HEK293 (cell line): ENCODE data around the gene SLC44A1.

ENCODE experiments used
- FEZF1 ChIP-seq: fragments of 450-650 bp; formaldehyde crosslinking; IDR thresholded peaks from 2 replicates; pipeline ENCODE4 v1.5.1; 2016; ENCODE audit warnings: missing biosample characterization, missing genetic modification characterization
- GLI4 ChIP-seq: fragments of 450-650 bp; formaldehyde crosslinking; IDR thresholded peaks from 2 replicates; pipeline ENCODE4 v1.5.1; 2016; ENCODE audit warnings: missing biosample characterization, missing genetic modification characterization
- HOXA7 ChIP-seq: sonication (generic); formaldehyde crosslinking; IDR thresholded peaks from 2 replicates; pipeline ENCODE4 v1.8.1; 2022; ENCODE audit warnings: missing genetic modification reagents, borderline replicate concordance
- MYNN ChIP-seq: fragments of 450-650 bp; formaldehyde crosslinking; IDR thresholded peaks from 2 replicates; pipeline ENCODE4 v1.5.1; 2016; ENCODE audit warnings: missing biosample characterization, missing genetic modification characterization, borderline replicate concordance
- SETDB1 ChIP-seq: IDR thresholded peaks from one replicate; pipeline ENCODE4 v1.6.1; 2017; ENCODE audit warnings: mild to moderate bottlenecking, low read length, moderate library complexity, mixed read lengths; ENCODE audit not compliant: insufficient read length
- TCF7L2 ChIP-seq: IDR thresholded peaks from 2 replicates; pipeline ENCODE4 v1.6.1; 2011; ENCODE audit warnings: low read depth, mild to moderate bottlenecking, inconsistent platforms, low read length, moderate library complexity, borderline replicate concordance
- ZBTB1 ChIP-seq: fragments of 450-650 bp; formaldehyde crosslinking; IDR thresholded peaks from 2 replicates; pipeline ENCODE4 v1.5.1; 2016; ENCODE audit warnings: missing biosample characterization, missing genetic modification characterization
- ZEB2 ChIP-seq: fragments of 450-650 bp; formaldehyde crosslinking; IDR thresholded peaks from 2 replicates; pipeline ENCODE4 v1.5.1; 2016; ENCODE audit warnings: missing biosample characterization, missing genetic modification characterization
- ZFP69B ChIP-seq: fragments of 450-650 bp; formaldehyde crosslinking; IDR thresholded peaks from 2 replicates; pipeline ENCODE4 v1.5.1; 2016; ENCODE audit warnings: missing biosample characterization, missing genetic modification characterization
- ZNF10 ChIP-seq: fragments of 450-650 bp; formaldehyde crosslinking; IDR thresholded peaks from 2 replicates; pipeline ENCODE4 v1.5.1; 2017; ENCODE audit warnings: missing biosample characterization, missing genetic modification characterization
- ZNF121 ChIP-seq: fragments of 450-650 bp; formaldehyde crosslinking; IDR thresholded peaks from 2 replicates; pipeline ENCODE4 v1.5.1; 2016; ENCODE audit warnings: missing biosample characterization, missing genetic modification characterization
- ZNF155 ChIP-seq: fragments of 450-650 bp; formaldehyde crosslinking; IDR thresholded peaks from 2 replicates; pipeline ENCODE4 v1.5.1; 2016; ENCODE audit warnings: missing biosample characterization, missing genetic modification characterization
- ZNF16 ChIP-seq: fragments of 450-650 bp; formaldehyde crosslinking; IDR thresholded peaks from 2 replicates; pipeline ENCODE4 v1.5.1; 2016; ENCODE audit warnings: low read depth, missing biosample characterization, missing genetic modification characterization
- ZNF169 ChIP-seq: fragments of 450-650 bp; formaldehyde crosslinking; IDR thresholded peaks from 2 replicates; pipeline ENCODE4 v1.5.1; 2016; ENCODE audit warnings: missing biosample characterization, missing genetic modification characterization
- ZNF174 ChIP-seq: fragments of 450-650 bp; formaldehyde crosslinking; IDR thresholded peaks from 2 replicates; pipeline ENCODE4 v1.5.0; 2017; ENCODE audit warnings: missing biosample characterization, mild to moderate bottlenecking, missing genetic modification characterization
- ZNF214 ChIP-seq: fragments of 450-650 bp; formaldehyde crosslinking; IDR thresholded peaks from 2 replicates; pipeline ENCODE4 v1.5.1; 2017; ENCODE audit warnings: missing biosample characterization, mild to moderate bottlenecking, missing genetic modification characterization, borderline replicate concordance
- ZNF239 ChIP-seq: fragments of 450-650 bp; formaldehyde crosslinking; IDR thresholded peaks from 2 replicates; pipeline ENCODE4 v1.5.1; 2016; ENCODE audit warnings: missing biosample characterization, missing genetic modification characterization
- ZNF350 ChIP-seq: fragments of 450-650 bp; formaldehyde crosslinking; IDR thresholded peaks from 2 replicates; pipeline ENCODE4 v1.5.0; 2017; ENCODE audit warnings: missing biosample characterization, mild to moderate bottlenecking, missing genetic modification characterization
- ZNF394 ChIP-seq: fragments of 450-650 bp; formaldehyde crosslinking; IDR thresholded peaks from 2 replicates; pipeline ENCODE4 v1.5.1; 2016; ENCODE audit warnings: missing biosample characterization, missing genetic modification characterization, mild to moderate bottlenecking, moderate library complexity, borderline replicate concordance
- ZNF433 ChIP-seq: fragments of 450-650 bp; formaldehyde crosslinking; IDR thresholded peaks from 2 replicates; pipeline ENCODE4 v1.5.1; 2016; ENCODE audit warnings: missing biosample characterization, missing genetic modification characterization, low read depth
- ZNF514 ChIP-seq: fragments of 450-650 bp; formaldehyde crosslinking; IDR thresholded peaks from 2 replicates; pipeline ENCODE4 v1.5.1; 2016; ENCODE audit warnings: missing biosample characterization, missing genetic modification characterization
- ZNF561 ChIP-seq: fragments of 450-650 bp; IDR thresholded peaks from 2 replicates; pipeline ENCODE4 v1.5.1; 2018; ENCODE audit warnings: missing biosample characterization, missing genetic modification characterization, borderline replicate concordance
- ZNF596 ChIP-seq: fragments of 450-650 bp; IDR thresholded peaks from 2 replicates; pipeline ENCODE4 v1.5.0; 2018; ENCODE audit warnings: missing biosample characterization, mild to moderate bottlenecking, missing genetic modification characterization, moderate library complexity
- ZNF621 ChIP-seq: fragments of 450-650 bp; formaldehyde crosslinking; IDR thresholded peaks from 2 replicates; pipeline ENCODE4 v1.5.1; 2017; ENCODE audit warnings: missing biosample characterization, missing genetic modification characterization
- ZNF664 ChIP-seq: fragments of 450-650 bp; formaldehyde crosslinking; IDR thresholded peaks from 2 replicates; pipeline ENCODE4 v1.5.1; 2016; ENCODE audit warnings: missing biosample characterization, missing genetic modification characterization
- ZNF677 ChIP-seq: fragments of 450-650 bp; IDR thresholded peaks from 2 replicates; pipeline ENCODE4 v1.5.0; 2018; ENCODE audit warnings: missing biosample characterization, mild to moderate bottlenecking, missing genetic modification characterization, moderate library complexity
- ZNF747 ChIP-seq: fragments of 450-650 bp; formaldehyde crosslinking; IDR thresholded peaks from 2 replicates; pipeline ENCODE4 v1.5.1; 2016; ENCODE audit warnings: missing biosample characterization, missing genetic modification characterization
- ZNF785 ChIP-seq: fragments of 450-650 bp; formaldehyde crosslinking; IDR thresholded peaks from 2 replicates; pipeline ENCODE4 v1.5.1; 2016; ENCODE audit warnings: missing biosample characterization, missing genetic modification characterization
- TF ChIP-seq, protein P1 (sequence below): fragments of 450-650 bp; formaldehyde crosslinking; IDR thresholded peaks from 2 replicates; pipeline ENCODE4 v1.5.1; 2016; ENCODE audit warnings: missing biosample characterization, missing genetic modification characterization
- TF ChIP-seq, protein P2 (sequence below): fragments of 450-650 bp; formaldehyde crosslinking; IDR thresholded peaks from 2 replicates; pipeline ENCODE4 v1.5.1; 2016; ENCODE audit warnings: missing biosample characterization, missing genetic modification characterization
- TF ChIP-seq, protein P3 (sequence below): fragments of 450-650 bp; IDR thresholded peaks from 2 replicates; pipeline ENCODE4 v1.5.1; 2018; ENCODE audit warnings: missing biosample characterization, mild to moderate bottlenecking, missing genetic modification characterization
- TF ChIP-seq, protein P4 (sequence below): fragments of 450-650 bp; formaldehyde crosslinking; IDR thresholded peaks from 2 replicates; pipeline ENCODE4 v1.5.1; 2016; ENCODE audit warnings: missing biosample characterization, missing genetic modification characterization
- TF ChIP-seq, protein P5 (sequence below): fragments of 450-650 bp; formaldehyde crosslinking; IDR thresholded peaks from 2 replicates; pipeline ENCODE4 v1.5.1; 2016; ENCODE audit warnings: missing biosample characterization, missing genetic modification characterization

SLC44A1 gene

DNA sequence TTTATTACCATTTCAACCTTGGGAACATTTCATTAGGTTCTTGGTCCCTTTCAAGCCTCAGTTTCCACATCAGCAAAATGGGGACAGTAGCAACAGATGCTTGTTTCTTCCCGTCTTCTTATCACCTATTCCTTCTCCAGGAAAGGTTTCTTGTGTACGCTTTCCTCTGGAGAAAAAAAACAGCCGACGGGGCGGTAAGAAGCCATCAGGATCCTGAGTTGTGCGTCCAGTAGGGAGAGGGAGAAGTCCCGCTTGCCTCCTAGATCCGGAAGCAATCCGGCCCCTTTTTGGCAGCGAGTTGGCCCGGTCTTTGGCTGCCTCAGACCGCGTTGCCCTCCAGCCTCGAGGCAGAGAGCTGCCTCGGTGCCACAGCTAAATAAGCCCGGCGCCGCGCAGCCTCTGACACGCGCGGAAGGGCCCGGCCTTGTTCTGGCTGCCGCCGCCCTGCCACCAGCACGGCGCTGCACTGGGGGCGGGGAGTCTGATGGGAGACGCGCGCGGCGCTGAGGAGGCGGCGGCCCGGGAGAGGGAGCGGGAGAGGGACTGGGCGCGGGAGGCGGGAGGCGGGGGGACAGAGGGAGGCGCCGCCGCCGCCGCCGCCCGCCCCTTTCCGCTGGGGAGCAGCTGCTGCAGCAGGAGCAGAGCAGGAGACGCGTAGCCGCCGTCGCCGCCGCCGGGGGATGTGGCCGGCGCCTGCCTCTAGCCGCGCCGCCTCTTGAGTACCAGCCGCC is at the start of gene SLC44A1 (continued):
- no peak for TF ChIP-seq ZNF169 (tag by site-specific recombination)
- peak; percentile 77 for TF ChIP-seq ZNF394 (tag by site-specific recombination)
- no peak for TF ChIP-seq ZNF664 (tag by site-specific recombination)
- TF ChIP-seq ZNF121 (tag by site-specific recombination) = 0 out of 2 replicates have a peak, but pooled peaks have one; percentile 59
- 0 out of 2 replicates have a peak, but pooled peaks have one; percentile 27 for TF ChIP-seq ZBTB1 (tag by site-specific recombination)
- TF ChIP-seq ZNF785 (tag by site-specific recombination) = no peak
- TF ChIP-seq ZNF214 (tag by site-specific recombination) = no peak
- TF ChIP-seq ZNF514 = no peak
- TF ChIP-seq HOXA7 (CRISPR knock-in tag) = no peak
- no peak for TF ChIP-seq ZNF621 (tag by site-specific recombination)
- 0 out of 2 replicates have a peak, but pooled peaks have one; percentile 81 for TF ChIP-seq GLI4 (tag by site-specific recombination)
- peak; percentile 68; the same call in 1 of the 2 replicates for TF ChIP-seq MYNN (tag by site-specific recombination)
- TF ChIP-seq SETDB1 = no peak
- no peak for TF ChIP-seq ZNF155
- TF ChIP-seq ZNF677 (tag by site-specific recombination) = no peak
- no peak for TF ChIP-seq ZNF174
- no peak for TF ChIP-seq ZNF433 (tag by site-specific recombination)
- TF ChIP-seq, protein P1, sequence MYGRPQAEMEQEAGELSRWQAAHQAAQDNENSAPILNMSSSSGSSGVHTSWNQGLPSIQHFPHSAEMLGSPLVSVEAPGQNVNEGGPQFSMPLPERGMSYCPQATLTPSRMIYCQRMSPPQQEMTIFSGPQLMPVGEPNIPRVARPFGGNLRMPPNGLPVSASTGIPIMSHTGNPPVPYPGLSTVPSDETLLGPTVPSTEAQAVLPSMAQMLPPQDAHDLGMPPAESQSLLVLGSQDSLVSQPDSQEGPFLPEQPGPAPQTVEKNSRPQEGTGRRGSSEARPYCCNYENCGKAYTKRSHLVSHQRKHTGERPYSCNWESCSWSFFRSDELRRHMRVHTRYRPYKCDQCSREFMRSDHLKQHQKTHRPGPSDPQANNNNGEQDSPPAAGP (tag by site-specific recombination) = peak; percentile 97
- TF ChIP-seq ZNF10 (tag by site-specific recombination) = peak; percentile 59; the same call in 1 of the 2 replicates
- peak; percentile 74 for TF ChIP-seq ZEB2
- TF ChIP-seq ZNF16 = no peak
- TF ChIP-seq ZNF596 (tag by site-specific recombination) = peak; percentile 75
- peak; percentile 73 for TF ChIP-seq FEZF1 (tag by site-specific recombination)
- no peak for TF ChIP-seq TCF7L2
- TF ChIP-seq ZNF561 = peak; percentile 97
- TF ChIP-seq ZNF239 (tag by site-specific recombination) = 0 out of 2 replicates have a peak, but pooled peaks have one; percentile 53
- TF ChIP-seq, protein P2, sequence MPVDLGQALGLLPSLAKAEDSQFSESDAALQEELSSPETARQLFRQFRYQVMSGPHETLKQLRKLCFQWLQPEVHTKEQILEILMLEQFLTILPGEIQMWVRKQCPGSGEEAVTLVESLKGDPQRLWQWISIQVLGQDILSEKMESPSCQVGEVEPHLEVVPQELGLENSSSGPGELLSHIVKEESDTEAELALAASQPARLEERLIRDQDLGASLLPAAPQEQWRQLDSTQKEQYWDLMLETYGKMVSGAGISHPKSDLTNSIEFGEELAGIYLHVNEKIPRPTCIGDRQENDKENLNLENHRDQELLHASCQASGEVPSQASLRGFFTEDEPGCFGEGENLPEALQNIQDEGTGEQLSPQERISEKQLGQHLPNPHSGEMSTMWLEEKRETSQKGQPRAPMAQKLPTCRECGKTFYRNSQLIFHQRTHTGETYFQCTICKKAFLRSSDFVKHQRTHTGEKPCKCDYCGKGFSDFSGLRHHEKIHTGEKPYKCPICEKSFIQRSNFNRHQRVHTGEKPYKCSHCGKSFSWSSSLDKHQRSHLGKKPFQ (tag by site-specific recombination) = 0 out of 2 replicates have a peak, but pooled peaks have one; percentile 29
- TF ChIP-seq, protein P3, sequence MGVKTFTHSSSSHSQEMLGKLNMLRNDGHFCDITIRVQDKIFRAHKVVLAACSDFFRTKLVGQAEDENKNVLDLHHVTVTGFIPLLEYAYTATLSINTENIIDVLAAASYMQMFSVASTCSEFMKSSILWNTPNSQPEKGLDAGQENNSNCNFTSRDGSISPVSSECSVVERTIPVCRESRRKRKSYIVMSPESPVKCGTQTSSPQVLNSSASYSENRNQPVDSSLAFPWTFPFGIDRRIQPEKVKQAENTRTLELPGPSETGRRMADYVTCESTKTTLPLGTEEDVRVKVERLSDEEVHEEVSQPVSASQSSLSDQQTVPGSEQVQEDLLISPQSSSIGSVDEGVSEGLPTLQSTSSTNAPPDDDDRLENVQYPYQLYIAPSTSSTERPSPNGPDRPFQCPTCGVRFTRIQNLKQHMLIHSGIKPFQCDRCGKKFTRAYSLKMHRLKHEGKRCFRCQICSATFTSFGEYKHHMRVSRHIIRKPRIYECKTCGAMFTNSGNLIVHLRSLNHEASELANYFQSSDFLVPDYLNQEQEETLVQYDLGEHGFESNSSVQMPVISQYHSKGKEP (tag by site-specific recombination) = peak; percentile 71; the same call in 1 of the 2 replicates
- TF ChIP-seq ZNF350 (tag by site-specific recombination) = no peak
- TF ChIP-seq ZNF747 (tag by site-specific recombination) = no peak
- peak; percentile 82; the same call in 1 of the 2 replicates for TF ChIP-seq ZFP69B
- TF ChIP-seq, protein P4, sequence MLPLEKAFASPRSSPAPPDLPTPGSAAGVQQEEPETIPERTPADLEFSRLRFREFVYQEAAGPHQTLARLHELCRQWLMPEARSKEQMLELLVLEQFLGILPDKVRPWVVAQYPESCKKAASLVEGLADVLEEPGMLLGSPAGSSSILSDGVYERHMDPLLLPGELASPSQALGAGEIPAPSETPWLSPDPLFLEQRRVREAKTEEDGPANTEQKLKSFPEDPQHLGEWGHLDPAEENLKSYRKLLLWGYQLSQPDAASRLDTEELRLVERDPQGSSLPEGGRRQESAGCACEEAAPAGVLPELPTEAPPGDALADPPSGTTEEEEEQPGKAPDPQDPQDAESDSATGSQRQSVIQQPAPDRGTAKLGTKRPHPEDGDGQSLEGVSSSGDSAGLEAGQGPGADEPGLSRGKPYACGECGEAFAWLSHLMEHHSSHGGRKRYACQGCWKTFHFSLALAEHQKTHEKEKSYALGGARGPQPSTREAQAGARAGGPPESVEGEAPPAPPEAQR (tag by site-specific recombination) = 0 out of 2 replicates have a peak, but pooled peaks have one; percentile 42
- TF ChIP-seq, protein P5, sequence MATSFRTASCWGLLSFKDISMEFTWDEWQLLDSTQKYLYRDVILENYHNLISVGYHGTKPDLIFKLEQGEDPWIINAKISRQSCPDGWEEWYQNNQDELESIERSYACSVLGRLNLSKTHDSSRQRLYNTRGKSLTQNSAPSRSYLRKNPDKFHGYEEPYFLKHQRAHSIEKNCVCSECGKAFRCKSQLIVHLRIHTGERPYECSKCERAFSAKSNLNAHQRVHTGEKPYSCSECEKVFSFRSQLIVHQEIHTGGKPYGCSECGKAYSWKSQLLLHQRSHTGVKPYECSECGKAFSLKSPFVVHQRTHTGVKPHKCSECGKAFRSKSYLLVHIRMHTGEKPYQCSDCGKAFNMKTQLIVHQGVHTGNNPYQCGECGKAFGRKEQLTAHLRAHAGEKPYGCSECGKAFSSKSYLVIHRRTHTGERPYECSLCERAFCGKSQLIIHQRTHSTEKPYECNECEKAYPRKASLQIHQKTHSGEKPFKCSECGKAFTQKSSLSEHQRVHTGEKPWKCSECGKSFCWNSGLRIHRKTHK (tag by site-specific recombination) = no peak
